ENCODE data around the gene COL20A1. TPM values are rescaled to one million over a fixed set of nuclear protein-coding genes. Genes with fewer than 3 reads are reported as not detected.

The COL20A1 gene
- total RNA-seq, 1 experiment from 2014 or later, result 2.3 TPM

DNA sequence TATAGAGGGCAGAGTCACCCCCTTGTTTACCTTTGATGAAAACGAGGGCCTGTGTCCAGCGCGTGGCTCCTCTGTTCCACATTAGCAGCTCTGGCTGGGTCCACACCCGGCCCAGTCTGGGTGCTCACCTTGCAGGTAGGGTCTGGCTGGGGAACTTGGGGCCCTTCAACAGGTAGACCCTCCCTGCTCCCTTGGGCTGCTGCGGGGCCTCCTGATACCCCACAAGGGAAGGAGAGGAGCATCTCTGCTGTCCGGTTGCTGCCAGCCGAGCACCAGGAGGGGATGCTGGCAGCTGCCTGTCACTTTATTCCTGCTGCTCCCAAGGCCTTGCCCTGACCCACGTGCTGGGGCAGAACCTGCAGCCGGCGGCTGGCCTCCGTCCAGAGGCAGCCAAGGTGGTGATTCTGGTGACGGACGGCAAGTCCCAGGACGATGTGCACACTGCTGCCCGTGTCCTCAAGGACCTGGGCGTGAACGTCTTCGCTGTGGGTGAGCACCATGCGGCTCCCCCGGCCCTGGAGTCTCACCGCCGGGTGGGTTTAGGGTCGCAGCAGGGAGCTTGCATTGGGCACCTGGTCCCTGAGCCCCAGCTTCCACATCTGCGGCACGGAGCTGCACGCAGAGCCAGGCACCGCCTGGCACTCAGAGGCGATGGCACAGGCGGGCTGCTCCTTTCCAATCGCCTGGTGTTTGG is 15.4 kb downstream of the COL20A1 start:
- H3K9ac ChIP-seq (ENCODE audit: extremely low read depth, insufficient read length, low read length), result no peak overlapping the region
- TF ChIP-seq, protein P1, sequence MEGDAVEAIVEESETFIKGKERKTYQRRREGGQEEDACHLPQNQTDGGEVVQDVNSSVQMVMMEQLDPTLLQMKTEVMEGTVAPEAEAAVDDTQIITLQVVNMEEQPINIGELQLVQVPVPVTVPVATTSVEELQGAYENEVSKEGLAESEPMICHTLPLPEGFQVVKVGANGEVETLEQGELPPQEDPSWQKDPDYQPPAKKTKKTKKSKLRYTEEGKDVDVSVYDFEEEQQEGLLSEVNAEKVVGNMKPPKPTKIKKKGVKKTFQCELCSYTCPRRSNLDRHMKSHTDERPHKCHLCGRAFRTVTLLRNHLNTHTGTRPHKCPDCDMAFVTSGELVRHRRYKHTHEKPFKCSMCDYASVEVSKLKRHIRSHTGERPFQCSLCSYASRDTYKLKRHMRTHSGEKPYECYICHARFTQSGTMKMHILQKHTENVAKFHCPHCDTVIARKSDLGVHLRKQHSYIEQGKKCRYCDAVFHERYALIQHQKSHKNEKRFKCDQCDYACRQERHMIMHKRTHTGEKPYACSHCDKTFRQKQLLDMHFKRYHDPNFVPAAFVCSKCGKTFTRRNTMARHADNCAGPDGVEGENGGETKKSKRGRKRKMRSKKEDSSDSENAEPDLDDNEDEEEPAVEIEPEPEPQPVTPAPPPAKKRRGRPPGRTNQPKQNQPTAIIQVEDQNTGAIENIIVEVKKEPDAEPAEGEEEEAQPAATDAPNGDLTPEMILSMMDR (conservative IDR thresholded peaks at IDR 0.05), result no peak
- H4K91ac ChIP-seq (ENCODE audit: insufficient read length, low read depth, low read length), result no peak overlapping the region
- H3K4ac ChIP-seq (ENCODE audit: low read depth, low read length), result no peak overlapping the region
- no peaks in the 10 kb centered on the region for H3K27me3 ChIP-seq (ENCODE audit: insufficient read depth, low read length)
- no CpG with 5 or more reads among the region's 30 CpGs for WGBS (ENCODE audit: extremely low coverage, insufficient read length, low lambda C conversion rate)
- no peak overlapping the region for H3K27ac ChIP-seq (ENCODE audit: insufficient read length, low read depth, low read length)
- H3K18ac ChIP-seq (ENCODE audit: insufficient read length, low read depth, low read length), result no peak overlapping the region
- H3K23me2 ChIP-seq (ENCODE audit: insufficient read length, low read depth, low read length, poor library complexity, severe bottlenecking), result no peaks in the 10 kb centered on the region
- DNase-seq, result no peak
- H3K79me1 ChIP-seq (ENCODE audit: insufficient read depth, low read depth, low read length, poor library complexity, severe bottlenecking), result no peaks in the 10 kb centered on the region
- no peak overlapping the region for H2AK5ac ChIP-seq (ENCODE audit: insufficient read length, low read length)
- Mint-ChIP-seq H3K4me1 (peaks cover 4% of the 10 kb centered on the region in 2 experiments; a peak in 3 of 4 replicates), H3K27me3 (ENCODE audit: low read depth) (peaks cover 7% of the 10 kb centered on the region), H3K36me3 (ENCODE audit: insufficient read depth in 1 of 3, low read depth in 3 of 3) (no peaks in the 10 kb centered on the region), H3K9me3 (peaks cover 2 to 3% of the 10 kb centered on the region in 2 experiments; a peak in 1 of 5 replicates), H3K27ac (no peak overlapping the region), H3K4me3 (no peak overlapping the region)
- H2AFZ ChIP-seq (ENCODE audit: low read length), result no peak overlapping the region
- H2BK5ac ChIP-seq (ENCODE audit: insufficient read length, low read length), result no peak overlapping the region
- H3K9me3 ChIP-seq (ENCODE audit: control insufficient read depth, low read depth, low read length), result no peaks in the 10 kb centered on the region
- H4K20me1 ChIP-seq (ENCODE audit: control insufficient read depth, insufficient read depth, insufficient read length), result no peaks in the 10 kb centered on the region
- no peak overlapping the region for H4K5ac ChIP-seq (ENCODE audit: insufficient read length, low read depth, low read length)
- no peaks in the 10 kb centered on the region for H3K79me2 ChIP-seq (ENCODE audit: insufficient read depth, low read length)
- no peak overlapping the region for H3K4me2 ChIP-seq (ENCODE audit: insufficient read depth, insufficient read length, low read length)
- H2BK12ac ChIP-seq (ENCODE audit: insufficient read length, low read depth, low read length), result no peak overlapping the region
- no peak overlapping the region for H2BK120ac ChIP-seq (ENCODE audit: low read depth, low read length, poor library complexity, severe bottlenecking)
- H2BK20ac ChIP-seq (ENCODE audit: low read depth, low read length, poor library complexity, severe bottlenecking), result no peak overlapping the region
- no peaks in the 10 kb centered on the region for H3K4me1 ChIP-seq (ENCODE audit: insufficient read depth, low read length)
- H2BK15ac ChIP-seq (ENCODE audit: low read depth, low read length), result no peak overlapping the region
- H3K56ac ChIP-seq (ENCODE audit: insufficient read length, low read depth, low read length), result no peak overlapping the region
- H3K14ac ChIP-seq (ENCODE audit: insufficient read depth, low read length), result no peak overlapping the region
- H3K23ac ChIP-seq (ENCODE audit: insufficient read length, low read depth, low read length), result no peak overlapping the region
- H4K8ac ChIP-seq (replicated peaks; ENCODE audit: insufficient read length, low read depth, low read length), result no peak overlapping the region
- no peak overlapping the region for H3T11ph ChIP-seq (ENCODE audit: low read length)

Measured in H9 (cell line).